Measurements from ENCODE around the gene THEM4.

The THEM4 gene

GRCh38 chr1:151838222-151839081 lies 70.9 kb downstream of the THEM4 start:
- DNase-seq, result peak in 2 of 51 donors; percentile 11 to 31

GRCh38 chr1:151837884-151838221 lies 71.5 kb downstream of the THEM4 start:
- DNase-seq, result no peak

GRCh38 chr1:151837197-151837596 lies 72.1 kb downstream of the THEM4 start:
- no peak for DNase-seq

- DNase-seq, result no peak
These were observed 73.7 kb downstream of the THEM4 start for GRCh38 chr1:151835596-151835995.

GRCh38 chr1:151834239-151834638 lies 75.1 kb downstream of the THEM4 start:
- DNase-seq, result no peak

GRCh38 chr1:151833172-151833900 lies 76.0 kb downstream of the THEM4 start:
- peak in 1 of 51 donors; percentile 1 for DNase-seq

GRCh38 chr1:151832318-151832980 lies 76.9 kb downstream of the THEM4 start:
- peak in 36 of 51 donors; percentile 2 to 75 (median 39) for DNase-seq

- peak in 2 of 51 donors; percentile 19 to 31 for DNase-seq
These were observed 77.7 kb downstream of the THEM4 start, which contains the start of gene RORC for GRCh38 chr1:151831605-151832004. Gene RORC, minus strand, starts transcription at chr1:151831802. Its CDS starts 38 bp downstream, at chr1:151831764.

- DNase-seq, result no peak
These were observed 78.1 kb downstream of the THEM4 start for GRCh38 chr1:151831256-151831591.

GRCh38 chr1:151830055-151830454 lies 79.3 kb downstream of the THEM4 start:
- no peak for DNase-seq

GRCh38 chr1:151829352-151830046 lies 79.8 kb downstream of the THEM4 start:
- no peak for DNase-seq

GRCh38 chr1:151828921-151829320 lies 80.4 kb downstream of the THEM4 start:
- DNase-seq, result peak in 9 of 51 donors; percentile 6 to 24 (median 12)

- DNase-seq, result no peak
These were observed 81.5 kb downstream of the THEM4 start for GRCh38 chr1:151827853-151828252.

- DNase-seq, result peak in 1 of 51 donors; percentile 18
These were observed 83.3 kb downstream of the THEM4 start for GRCh38 chr1:151825751-151826660.

- peak in 4 of 51 donors; percentile 6 to 15 (median 10) for DNase-seq
These were observed 84.1 kb downstream of the THEM4 start for GRCh38 chr1:151825204-151825603.

Measured in hypothalamus (tissue), 51 donors.